Measurements from ENCODE around the gene TMEM121B.

GRCh38 chr22:17120711-17121232 is 388 bp downstream of the TMEM121B start:
- no peak for TF ChIP-seq CTCF (IDR thresholded peaks at IDR 0.05)
- TF ChIP-seq POLR2AphosphoS5 (IDR thresholded peaks at IDR 0.05), result no peak
- TF ChIP-seq POLR2A (IDR thresholded peaks at IDR 0.05), result no peak
- no peak for TF ChIP-seq EP300 (IDR thresholded peaks at IDR 0.05; ENCODE audit: low read depth)
